Neuronal stem cell (in vitro differentiated cells): ENCODE measurements around the gene TMEFF1.

Experiments
- DNase-seq: peaks from one replicate; pipeline ENCODE4 v3.0.0-alpha.2; 2013; ENCODE audit warnings: low spot score
- H2AFZ ChIP-seq: one replicate; pipeline ENCODE4 v1.6.1; 2013; ENCODE audit warnings: mild to moderate bottlenecking, low read length, inconsistent platforms
- H2AK5ac ChIP-seq: 2 replicates; pipeline ENCODE4 v1.6.1; 2013; ENCODE audit warnings: low read depth, mild to moderate bottlenecking, inconsistent platforms, low read length, moderate library complexity, mixed read lengths
- H2BK120ac ChIP-seq: 2 replicates; pipeline ENCODE4 v1.6.1; 2013; ENCODE audit warnings: low read depth, mild to moderate bottlenecking, inconsistent platforms, low read length, moderate library complexity, mixed read lengths
- H2BK12ac ChIP-seq: one replicate; pipeline ENCODE4 v1.6.1; 2013; ENCODE audit warnings: low read length, inconsistent platforms
- H2BK15ac ChIP-seq: 2 replicates; pipeline ENCODE4 v1.6.1; 2013; ENCODE audit warnings: mild to moderate bottlenecking, low read length, inconsistent platforms, mixed read lengths
- H2BK5ac ChIP-seq: one replicate; pipeline ENCODE4 v1.6.1; 2013; ENCODE audit warnings: inconsistent platforms, mild to moderate bottlenecking, low read length, moderate library complexity
- H3K14ac ChIP-seq: one replicate; pipeline ENCODE4 v1.6.1; 2013; ENCODE audit warnings: low read length, inconsistent platforms
- H3K18ac ChIP-seq: 2 replicates; pipeline ENCODE4 v1.6.1; 2013; ENCODE audit warnings: low read length, inconsistent platforms
- H3K23ac ChIP-seq: 2 replicates; pipeline ENCODE4 v1.6.1; 2013; ENCODE audit warnings: low read depth, mild to moderate bottlenecking, mixed read lengths, low read length, inconsistent platforms; ENCODE audit not compliant: poor library complexity
- H3K27ac ChIP-seq: replicated peaks from 3 replicates; pipeline ENCODE4 v1.5.1; 2013; ENCODE audit warnings: low read length, inconsistent platforms
- H3K27me3 ChIP-seq, 3 experiments: 2 replicates each; pipeline ENCODE4 v1.6.1; 2013; ENCODE audit warnings: low read length in 3 of 3, mild to moderate bottlenecking in 2 of 3, inconsistent platforms in 1 of 3, low read depth in 1 of 3, mixed read lengths in 1 of 3, moderate library complexity in 1 of 3; ENCODE audit not compliant: control insufficient read depth in 3 of 3, insufficient read depth in 3 of 3
- H3K36me3 ChIP-seq, 2 donors: replicated peaks in 1 of 2; 2 replicates each; pipeline ENCODE4 v1.6.1; 2013; ENCODE audit warnings: low read length in 2 of 2; ENCODE audit not compliant: control insufficient read depth in 2 of 2, insufficient read depth in 2 of 2
- H3K4ac ChIP-seq: 2 replicates; pipeline ENCODE4 v1.6.1; 2013; ENCODE audit warnings: inconsistent platforms, mild to moderate bottlenecking, low read length, moderate library complexity
- H3K4me1 ChIP-seq, 2 donors: 1 replicate in 1 of 2; 2 replicates in 1 of 2; pipeline ENCODE4 v1.6.1; 2013; ENCODE audit warnings: low read length in 2 of 2, low read depth in 1 of 2; ENCODE audit not compliant: control insufficient read depth in 2 of 2, insufficient read depth in 1 of 2
- H3K4me2 ChIP-seq: one replicate; pipeline ENCODE4 v1.6.1; 2013; ENCODE audit warnings: mild to moderate bottlenecking, low read length, inconsistent platforms; ENCODE audit not compliant: insufficient read depth, poor library complexity, severe bottlenecking
- H3K4me3 ChIP-seq, 2 donors: 2 replicates each; pipeline ENCODE4 v1.5.1; 2013; ENCODE audit warnings: low read length in 2 of 2, mild to moderate bottlenecking in 2 of 2, inconsistent platforms in 1 of 2, moderate library complexity in 1 of 2
- H3K79me1 ChIP-seq: one replicate; pipeline ENCODE4 v1.6.1; 2013; ENCODE audit warnings: low read depth, mild to moderate bottlenecking, inconsistent platforms, low read length, moderate library complexity
- H3K9ac ChIP-seq: one replicate; pipeline ENCODE4 v1.6.1; 2013; ENCODE audit warnings: mild to moderate bottlenecking, low read depth, low read length, inconsistent platforms; ENCODE audit not compliant: poor library complexity
- H3K9me3 ChIP-seq, 2 donors: replicated peaks in 1 of 2; 2 replicates each; pipeline versions ENCODE3 to v1.6.1; 2013; ENCODE audit warnings: low read length in 2 of 2, mild to moderate bottlenecking in 2 of 2, inconsistent platforms in 1 of 2, low read depth in 1 of 2, mixed read lengths in 1 of 2, moderate library complexity in 1 of 2; ENCODE audit not compliant: control insufficient read depth in 2 of 2, insufficient read depth in 1 of 2
- H4K8ac ChIP-seq: one replicate; pipeline ENCODE4 v1.6.1; 2013; ENCODE audit warnings: low read depth, mild to moderate bottlenecking, inconsistent platforms, low read length, moderate library complexity
- H4K91ac ChIP-seq: one replicate; pipeline ENCODE4 v1.6.1; 2013; ENCODE audit warnings: low read length, low read depth, mild to moderate bottlenecking, inconsistent platforms; ENCODE audit not compliant: poor library complexity
- WGBS, 2 donors: extraction: QIAGEN DNeasy Blood & Tissue Kit; methylation state at CpG; one replicate each; pipeline ENCODE4 v1.1.7; 2013; ENCODE audit warnings: missing lambda C conversion rate in 2 of 2, mixed read lengths in 1 of 2; ENCODE audit not compliant: insufficient read length in 2 of 2, insufficient replicate concordance in 1 of 2; ENCODE audit errors: extremely low coverage in 2 of 2; 5-methylcytosine and 5-hydroxymethylcytosine counted together

The TMEFF1 gene

DNA sequence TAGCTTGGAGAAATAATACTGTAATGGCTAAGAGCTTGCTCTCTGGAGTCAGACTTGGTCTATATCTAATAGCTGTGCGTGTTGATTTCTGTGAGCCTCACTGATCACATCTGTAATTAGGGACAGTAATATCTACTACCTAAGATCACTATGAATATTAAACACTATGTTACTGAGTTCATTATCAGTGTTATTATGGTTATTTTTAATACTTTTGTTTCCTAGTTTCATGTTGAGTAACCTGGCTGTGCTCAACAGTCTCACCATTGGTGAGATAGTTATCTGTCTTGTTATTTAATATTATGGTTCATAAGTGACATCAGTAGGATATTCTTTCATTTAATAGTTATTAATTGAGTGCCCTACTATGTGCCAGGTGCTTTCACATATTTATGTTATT is 82.5 kb downstream of the TMEFF1 start:
- no CpG with 5 or more reads among the region's 1 CpG for WGBS, 2 donors
- no peak overlapping the region for H4K8ac ChIP-seq

DNA sequence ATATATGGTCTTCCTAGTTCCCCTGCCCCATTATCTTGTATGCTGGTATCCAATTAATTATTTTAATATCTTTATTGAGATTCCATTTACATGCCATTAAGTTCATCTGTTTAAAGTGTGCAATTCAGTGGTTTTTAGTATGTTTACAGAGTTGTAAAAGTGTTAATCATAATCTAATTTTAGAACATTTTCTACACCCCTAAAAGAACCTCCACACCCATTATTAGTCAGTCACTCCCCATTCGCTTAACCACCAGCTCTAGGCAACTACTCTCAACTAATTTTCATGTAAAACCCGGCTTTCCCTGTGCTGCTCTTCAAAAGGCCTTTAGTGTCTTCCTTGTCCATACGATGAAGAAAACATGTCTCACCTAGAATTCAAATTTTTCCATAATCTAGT is 84.1 kb downstream of the TMEFF1 start:
- Histone ChIP-seq H3K18ac (no peak overlapping the region), H3K36me3 (peaks cover 20 to 98% of the 10 kb centered on the region in 2 donors)
- no CpG with 5 or more reads among the region's 3 CpGs for WGBS, 2 donors

More for the DNA sequence above, 82.5 kb downstream of the TMEFF1 start:
- Histone ChIP-seq H2BK15ac (no peak overlapping the region), H3K79me1 (no peaks in the 10 kb centered on the region), H3K18ac (no peak overlapping the region), H3K14ac (no peak overlapping the region), H3K9me3 (peaks cover 0 to 5% of the 10 kb centered on the region in 2 donors), H3K4ac (no peak overlapping the region), H3K4me1 (no peaks in the 10 kb centered on the region), H2AFZ (no peak overlapping the region), H3K9ac (no peak overlapping the region), H3K23ac (no peak overlapping the region), H2BK5ac (no peak overlapping the region), H2AK5ac (no peak overlapping the region), H3K4me3 (no peak overlapping the region), H2BK12ac (no peak overlapping the region), H3K36me3 (peaks cover 17 to 98% of the 10 kb centered on the region in 2 donors), H2BK120ac (no peak overlapping the region), H3K27me3 (no peaks in the 10 kb centered on the region), H3K27ac (no peak overlapping the region), H3K4me2 (no peak overlapping the region), H4K91ac (no peak overlapping the region)
- DNase-seq: no peak

DNA sequence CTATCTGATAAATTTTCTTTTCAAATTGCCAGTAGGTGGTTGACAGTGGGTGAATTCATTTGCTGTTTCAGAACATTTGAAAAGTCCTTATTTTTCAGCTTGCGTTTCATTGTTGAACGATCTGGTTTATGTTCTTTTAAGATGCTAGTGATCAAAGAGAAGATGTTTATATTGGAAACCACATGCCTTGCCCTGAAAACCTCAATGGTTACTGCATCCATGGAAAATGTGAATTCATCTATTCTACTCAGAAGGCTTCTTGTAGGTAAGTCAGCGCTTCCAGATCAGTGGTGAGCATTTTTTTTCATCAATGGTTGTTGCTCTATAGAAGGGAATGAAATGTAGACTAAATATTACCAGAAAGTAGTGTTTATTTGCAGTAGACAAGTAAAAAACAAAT is 88.3 kb downstream of the TMEFF1 start:
- no peaks in the 10 kb centered on the region for H3K4me1 ChIP-seq
- no peak overlapping the region for H2BK120ac ChIP-seq
- H3K4me3 ChIP-seq: no peak overlapping the region
- H2BK15ac ChIP-seq: no peak overlapping the region
- no CpG with 5 or more reads among the region's 3 CpGs for WGBS, 2 donors
- H3K4ac ChIP-seq: no peak overlapping the region
- H3K14ac ChIP-seq: no peak overlapping the region
- H4K91ac ChIP-seq: no peak overlapping the region
- peaks cover 14 to 93% of the 10 kb centered on the region in 2 donors for H3K36me3 ChIP-seq
- no peak overlapping the region for H2BK5ac ChIP-seq
- peaks cover 0 to 5% of the 10 kb centered on the region in 2 donors for H3K9me3 ChIP-seq
- H3K27me3 ChIP-seq: no peaks in the 10 kb centered on the region
- no peak for DNase-seq
- H3K27ac ChIP-seq: no peak overlapping the region
- H3K9ac ChIP-seq: no peak overlapping the region
- no peak overlapping the region for H3K23ac ChIP-seq
- H2BK12ac ChIP-seq: no peak overlapping the region
- no peak overlapping the region for H2AFZ ChIP-seq
- no peak overlapping the region for H3K18ac ChIP-seq
- no peak overlapping the region for H4K8ac ChIP-seq
- H3K79me1 ChIP-seq: no peaks in the 10 kb centered on the region
- no peak overlapping the region for H3K4me2 ChIP-seq
- no peak overlapping the region for H2AK5ac ChIP-seq

More for the DNA sequence above, 84.1 kb downstream of the TMEFF1 start:
- H3K23ac ChIP-seq: no peak overlapping the region
- no peak overlapping the region for H2AFZ ChIP-seq
- H4K91ac ChIP-seq: no peak overlapping the region
- no peak overlapping the region for H3K9ac ChIP-seq
- no peak overlapping the region for H3K4me3 ChIP-seq
- no peak overlapping the region for H3K27ac ChIP-seq
- no peak overlapping the region for H3K14ac ChIP-seq
- H3K27me3 ChIP-seq: no peaks in the 10 kb centered on the region
- no peaks in the 10 kb centered on the region for H3K79me1 ChIP-seq
- H2BK15ac ChIP-seq: no peak overlapping the region
- H3K4me1 ChIP-seq: no peaks in the 10 kb centered on the region
- no peak overlapping the region for H3K4me2 ChIP-seq
- no peak overlapping the region for H2BK12ac ChIP-seq
- H2BK120ac ChIP-seq: no peak overlapping the region
- H3K9me3 ChIP-seq: peaks cover 0 to 5% of the 10 kb centered on the region in 2 donors
- no peak overlapping the region for H3K4ac ChIP-seq
- H2BK5ac ChIP-seq: no peak overlapping the region
- DNase-seq: no peak
- no peak overlapping the region for H2AK5ac ChIP-seq
- H4K8ac ChIP-seq: no peak overlapping the region

DNA sequence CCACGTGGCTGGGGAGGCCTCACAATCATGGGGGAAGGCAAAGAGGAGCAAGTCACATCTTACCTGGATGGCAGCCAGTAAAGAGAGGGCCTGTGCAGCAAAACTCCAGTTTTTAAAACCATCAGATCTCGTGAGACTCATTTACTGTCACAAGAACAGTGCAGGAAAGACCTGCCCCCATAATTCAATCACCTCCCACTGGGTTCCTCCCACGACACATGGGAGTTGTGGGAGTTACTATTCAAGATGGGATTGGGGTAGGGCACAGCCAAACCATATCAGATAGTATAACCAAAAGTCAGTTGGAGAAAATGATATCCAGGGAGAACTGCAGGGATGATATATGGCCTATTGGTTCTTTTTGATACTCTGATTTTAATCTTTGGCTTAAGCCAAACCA is 94.9 kb downstream of the TMEFF1 start:
- H3K9ac ChIP-seq: no peak overlapping the region
- no CpG with 5 or more reads among the region's 3 CpGs for WGBS, 2 donors
- peaks cover 23 to 97% of the 10 kb centered on the region in 2 donors for H3K36me3 ChIP-seq
- H3K23ac ChIP-seq: no peak overlapping the region
- peaks cover 0 to 10% of the 10 kb centered on the region in 2 donors for H3K9me3 ChIP-seq
- H4K8ac ChIP-seq: no peak overlapping the region
- H4K91ac ChIP-seq: no peak overlapping the region
- no peak overlapping the region for H3K4ac ChIP-seq
- no peak overlapping the region for H3K27ac ChIP-seq
- H2BK5ac ChIP-seq: no peak overlapping the region
- no peak overlapping the region for H2BK12ac ChIP-seq
- no peak for DNase-seq
- no peak overlapping the region for H3K4me3 ChIP-seq
- no peak overlapping the region for H2AK5ac ChIP-seq
- H2BK15ac ChIP-seq: no peak overlapping the region
- H3K18ac ChIP-seq: no peak overlapping the region
- no peaks in the 10 kb centered on the region for H3K79me1 ChIP-seq
- no peak overlapping the region for H2BK120ac ChIP-seq
- H3K4me1 ChIP-seq: no peaks in the 10 kb centered on the region
- no peaks in the 10 kb centered on the region for H3K27me3 ChIP-seq
- H3K4me2 ChIP-seq: no peak overlapping the region
- H3K14ac ChIP-seq: no peak overlapping the region
- no peak overlapping the region for H2AFZ ChIP-seq
